ENCODE data around the gene ZNF230.
A peak's percentile ranks its signal among the peaks of the same experiment; 100 is the strongest.

The ZNF230 gene

DNA sequence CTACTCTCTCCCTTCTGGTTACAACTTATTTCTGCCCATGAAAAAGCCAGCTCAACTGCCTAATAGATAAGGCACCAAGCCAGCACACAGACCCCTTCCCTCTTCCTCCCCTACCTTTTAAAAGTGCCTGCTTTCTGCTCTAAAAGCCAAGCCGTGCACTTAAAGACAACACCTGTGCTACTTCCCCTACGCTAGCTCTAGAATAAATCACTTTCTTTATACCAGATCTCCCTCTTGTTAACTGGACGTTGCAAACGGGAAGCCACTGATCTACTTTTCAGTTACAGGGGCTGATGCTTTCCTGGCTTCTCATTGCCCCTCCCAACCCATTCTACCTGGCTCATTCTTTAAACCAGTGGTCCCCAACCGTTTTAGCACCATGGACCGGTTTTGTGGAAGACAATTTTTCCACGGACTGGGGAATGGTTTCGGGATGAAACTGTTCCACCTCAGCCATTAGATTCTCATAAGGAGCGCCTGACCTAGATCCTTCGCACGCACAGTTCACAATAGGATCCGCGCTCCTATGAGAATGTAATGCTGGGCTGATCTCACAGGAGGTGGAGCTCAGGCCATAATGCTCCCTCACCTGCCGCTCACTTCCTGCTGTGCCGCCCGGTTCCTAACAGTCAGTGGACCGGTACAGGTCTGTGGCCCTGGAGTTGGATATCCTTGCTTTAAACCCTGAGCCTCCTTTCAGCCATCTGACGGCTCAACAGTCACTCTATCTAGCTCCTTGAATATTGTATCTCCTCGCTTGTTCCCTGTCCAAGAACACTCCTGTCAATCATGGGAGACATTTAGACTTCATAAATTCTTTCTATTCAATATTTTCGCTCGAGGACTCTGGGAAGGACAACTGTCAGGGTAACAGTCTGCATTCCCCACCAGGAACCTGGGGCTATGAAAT, 48.2 kb downstream of the ZNF230 start:
- no peak for DNase-seq

- DNase-seq = peak; percentile 96
Measured at GRCh38 chr19:44051650-44052402, 49.1 kb downstream of the ZNF230 start, which contains the start of gene ZNF223. Gene ZNF223, plus strand, starts transcription at chr19:44052036. Its CDS starts 3,141 bp downstream, at chr19:44055177.

GRCh38 chr19:44055870-44056269, 53.1 kb downstream of the ZNF230 start:
- DNase-seq = no peak

- DNase-seq = no peak
Measured at GRCh38 chr19:44059229-44059628, 56.5 kb downstream of the ZNF230 start.

- DNase-seq = no peak
Measured at GRCh38 chr19:44061038-44061437, 58.3 kb downstream of the ZNF230 start.
